Nephron (organoid): ENCODE measurements around the gene CDV3.

Experiments
- H3K27ac Mint-ChIP-seq, 3 experiments: 2 replicates each; pipeline ENCODE4 v1.8.0; 2020; ENCODE audit warnings: mixed read lengths in 3 of 3, mild to moderate bottlenecking in 2 of 3, moderate library complexity in 1 of 3
- H3K27me3 Mint-ChIP-seq: 2 replicates; pipeline ENCODE4 v1.8.0; 2021; ENCODE audit warnings: low read depth, mild to moderate bottlenecking, moderate library complexity, mixed read lengths
- H3K36me3 Mint-ChIP-seq: 2 replicates; pipeline ENCODE4 v1.8.0; 2020; ENCODE audit warnings: low read depth, mixed read lengths
- H3K4me1 Mint-ChIP-seq: 2 replicates; pipeline ENCODE4 v1.8.0; 2020; ENCODE audit warnings: mixed read lengths
- H3K4me3 Mint-ChIP-seq, 3 experiments: 2 replicates each; pipeline ENCODE4 v1.8.0; 2020; ENCODE audit warnings: mild to moderate bottlenecking in 3 of 3, mixed read lengths in 3 of 3, moderate library complexity in 2 of 3
- H3K9me3 Mint-ChIP-seq: 2 replicates; pipeline ENCODE4 v1.8.0; 2020; ENCODE audit warnings: mixed read lengths
- CTCF ChIP-seq, 3 experiments: fragments of 200-600 bp; sonication (generic); IDR thresholded peaks; one replicate each; pipeline ENCODE4 v1.5.0; 2021; ENCODE audit warnings: antibody characterized with exemption in 3 of 3; ENCODE audit not compliant: unreplicated experiment in 3 of 3

The CDV3 gene

GRCh38 chr3:133591271-133591742 is 17.8 kb downstream of the CDV3 start:
- Mint-ChIP-seq H3K4me1 (peaks cover 9% of the 10 kb centered on the region), H3K9me3 (no peaks in the 10 kb centered on the region), H3K27ac (no peak overlapping the region), H3K27me3 (no peaks in the 10 kb centered on the region), H3K36me3 (peaks cover 43% of the 10 kb centered on the region), H3K4me3 (no peak overlapping the region)
- TF ChIP-seq CTCF (IDR thresholded peaks at IDR 0.05; ENCODE audit: unreplicated experiment in 3 of 3) = no peak

- peaks cover 9% of the 10 kb centered on the region for H3K4me1 Mint-ChIP-seq
- H3K27me3 Mint-ChIP-seq = no peaks in the 10 kb centered on the region
- H3K9me3 Mint-ChIP-seq = no peaks in the 10 kb centered on the region
- no peak overlapping the region for H3K4me3 Mint-ChIP-seq
- TF ChIP-seq CTCF (IDR thresholded peaks at IDR 0.05; ENCODE audit: unreplicated experiment in 3 of 3) = no peak
- no peak overlapping the region for H3K27ac Mint-ChIP-seq
- peaks cover 31% of the 10 kb centered on the region for H3K36me3 Mint-ChIP-seq
Observed at GRCh38 chr3:133592843-133593242, 19.4 kb downstream of the CDV3 start.

- Mint-ChIP-seq H3K27me3 (no peaks in the 10 kb centered on the region), H3K4me3 (no peak overlapping the region), H3K36me3 (peaks cover 28% of the 10 kb centered on the region), H3K9me3 (no peaks in the 10 kb centered on the region), H3K27ac (no peak overlapping the region), H3K4me1 (peaks cover 9% of the 10 kb centered on the region)
- TF ChIP-seq CTCF (IDR thresholded peaks at IDR 0.05; ENCODE audit: unreplicated experiment in 3 of 3) = no peak
Observed at GRCh38 chr3:133593243-133593642, 19.8 kb downstream of the CDV3 start.

- peaks cover 9% of the 10 kb centered on the region for H3K4me1 Mint-ChIP-seq
- no peak overlapping the region for H3K4me3 Mint-ChIP-seq
- peak overlapping the region in 2 of 3 experiments; percentile 0 to 71 for H3K27ac Mint-ChIP-seq
- TF ChIP-seq CTCF (IDR thresholded peaks at IDR 0.05; ENCODE audit: unreplicated experiment in 3 of 3) = no peak
- H3K36me3 Mint-ChIP-seq = peaks cover 13% of the 10 kb centered on the region
- no peaks in the 10 kb centered on the region for H3K27me3 Mint-ChIP-seq
- H3K9me3 Mint-ChIP-seq = no peaks in the 10 kb centered on the region
Observed at GRCh38 chr3:133595341-133595740, 21.9 kb downstream of the CDV3 start.

- Mint-ChIP-seq H3K27ac (no peak overlapping the region), H3K9me3 (no peaks in the 10 kb centered on the region), H3K4me1 (peaks cover 9% of the 10 kb centered on the region), H3K27me3 (no peaks in the 10 kb centered on the region), H3K4me3 (no peak overlapping the region), H3K36me3 (peaks cover 15% of the 10 kb centered on the region)
- no peak for TF ChIP-seq CTCF (IDR thresholded peaks at IDR 0.05; ENCODE audit: unreplicated experiment in 3 of 3)
Observed at GRCh38 chr3:133598405-133598804, 24.9 kb downstream of the CDV3 start.

GRCh38 chr3:133599280-133599679 is 25.8 kb downstream of the CDV3 start:
- no peak overlapping the region for H3K4me3 Mint-ChIP-seq
- TF ChIP-seq CTCF (IDR thresholded peaks at IDR 0.05; ENCODE audit: unreplicated experiment in 3 of 3) = no peak
- H3K36me3 Mint-ChIP-seq = peaks cover 16% of the 10 kb centered on the region

More at GRCh38 chr3:133599280-133599679, 25.8 kb downstream of the CDV3 start:
- H3K27ac Mint-ChIP-seq = no peak overlapping the region
- H3K9me3 Mint-ChIP-seq = no peaks in the 10 kb centered on the region
- no peaks in the 10 kb centered on the region for H3K27me3 Mint-ChIP-seq
- peaks cover 9% of the 10 kb centered on the region for H3K4me1 Mint-ChIP-seq
